Measurements from ENCODE around the gene LEKR1.

The LEKR1 gene

DNA sequence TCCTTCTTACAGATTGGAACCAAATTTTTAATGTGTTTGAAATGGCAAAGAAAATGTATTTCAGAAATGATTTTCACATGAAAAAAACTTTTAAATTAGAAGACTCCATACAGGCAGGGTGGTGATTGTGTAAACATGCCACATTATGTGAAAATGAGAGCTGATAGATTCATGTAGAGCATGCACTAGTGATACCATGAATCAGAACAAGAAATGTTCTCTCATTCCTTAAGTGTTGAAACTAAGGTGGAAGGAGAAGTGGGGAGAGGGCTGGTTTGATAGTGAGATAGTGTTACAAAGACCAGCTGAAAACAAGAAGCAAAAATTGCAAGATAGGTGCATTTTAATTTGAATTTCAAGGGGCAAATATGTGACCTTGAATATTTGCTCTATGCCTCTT lies 233.5 kb downstream of the LEKR1 start:
- DNase-seq (ENCODE audit: low read depth), result no peak

DNA sequence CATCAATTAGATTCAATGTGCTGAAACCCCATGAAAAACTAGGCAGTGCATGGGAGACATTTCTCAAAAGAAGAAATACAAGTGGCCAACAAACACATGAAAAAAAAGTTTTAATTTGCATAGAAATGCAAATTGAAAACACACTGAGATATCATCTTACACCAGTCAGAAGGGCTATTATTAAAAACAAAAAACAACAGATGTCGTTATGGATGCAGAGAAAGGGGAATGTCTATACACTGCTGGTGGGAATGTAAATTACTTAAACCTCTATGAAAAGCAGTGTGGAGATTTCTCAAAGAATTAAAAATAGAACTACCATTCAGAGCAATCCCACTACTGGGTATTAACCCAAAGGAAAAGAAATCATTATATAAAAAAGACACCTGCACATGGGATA lies 235.1 kb downstream of the LEKR1 start:
- no peak for DNase-seq (ENCODE audit: low read depth)

DNA sequence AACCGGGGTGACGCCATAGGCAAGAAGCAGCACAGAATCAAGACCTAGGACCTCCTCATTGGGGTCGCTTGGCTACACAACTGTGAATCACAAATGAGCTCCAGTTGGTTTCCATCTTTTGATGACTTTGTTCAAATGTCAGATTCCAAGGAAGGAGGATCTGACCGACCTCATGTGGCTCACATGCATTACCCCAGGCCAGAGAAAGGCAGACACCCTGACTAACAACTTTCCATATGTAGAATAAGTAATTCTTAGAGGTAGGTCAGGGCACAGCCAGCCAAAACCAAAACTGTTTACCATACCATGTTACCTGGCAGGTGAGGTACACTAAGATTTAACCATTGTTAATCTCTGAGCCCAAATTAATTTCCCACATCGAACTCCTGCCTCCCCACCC lies 237.3 kb downstream of the LEKR1 start:
- no peak for DNase-seq (ENCODE audit: low read depth)

DNA sequence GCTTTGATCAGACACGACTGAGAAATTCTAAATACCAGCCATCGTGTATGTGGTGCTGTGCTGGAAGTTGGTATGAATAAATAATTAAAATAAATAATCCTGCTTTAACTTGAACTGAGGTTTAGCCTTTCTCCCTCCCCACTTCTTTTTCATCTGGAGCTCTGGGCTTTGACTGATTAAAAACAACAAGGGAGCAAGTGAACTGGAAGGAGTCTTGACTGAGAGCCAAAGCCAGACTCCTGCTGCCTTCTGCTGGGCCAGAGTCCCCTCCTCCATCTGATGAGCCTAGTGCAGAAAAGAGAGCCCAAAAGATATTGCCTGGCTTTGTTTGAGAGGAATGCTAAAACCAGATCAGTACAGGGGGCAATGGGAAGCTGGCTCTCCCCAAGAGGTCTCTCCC lies 237.8 kb downstream of the LEKR1 start:
- no peak for DNase-seq (ENCODE audit: low read depth)

DNA sequence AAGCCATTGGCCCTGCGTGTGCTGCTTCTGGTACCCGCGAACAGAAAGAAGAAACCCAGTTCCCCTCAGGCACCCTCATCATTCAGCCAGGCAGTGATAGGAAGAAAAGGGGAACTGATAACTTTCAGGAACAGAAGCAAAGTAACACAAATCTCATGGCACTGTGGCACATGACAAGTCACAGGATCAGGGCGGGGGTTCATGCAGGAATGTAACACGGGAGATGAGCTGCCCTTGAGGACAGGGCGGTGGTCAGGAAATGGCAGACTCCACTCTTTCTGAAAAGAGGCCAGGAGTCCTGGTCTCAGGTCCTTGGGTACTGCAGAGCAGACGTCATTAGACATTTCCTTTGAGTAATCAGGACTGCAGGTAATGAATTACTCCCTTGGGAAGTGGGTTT lies 238.2 kb downstream of the LEKR1 start:
- DNase-seq (ENCODE audit: low read depth), result no peak

DNA sequence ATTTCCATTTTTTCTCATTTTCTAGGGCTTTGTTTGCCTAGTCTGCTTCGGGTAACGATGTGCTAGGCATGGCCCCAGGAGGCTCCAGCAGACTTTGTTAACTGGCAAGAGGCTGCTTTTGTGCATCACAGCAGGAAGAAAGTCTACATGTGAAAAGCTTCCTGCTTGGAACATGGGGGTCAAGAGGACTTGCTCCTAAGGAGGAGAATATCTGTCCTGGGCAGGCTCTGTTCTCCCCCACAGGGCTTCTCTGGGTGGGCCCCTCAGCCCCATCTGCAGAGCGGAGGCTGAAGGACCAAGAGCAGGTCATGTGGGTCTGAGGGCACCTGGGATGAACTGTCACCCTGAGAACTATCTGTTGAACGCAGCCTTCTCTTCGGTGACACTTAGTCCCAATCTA lies 239.0 kb downstream of the LEKR1 start:
- DNase-seq (ENCODE audit: low read depth), result no peak

DNA sequence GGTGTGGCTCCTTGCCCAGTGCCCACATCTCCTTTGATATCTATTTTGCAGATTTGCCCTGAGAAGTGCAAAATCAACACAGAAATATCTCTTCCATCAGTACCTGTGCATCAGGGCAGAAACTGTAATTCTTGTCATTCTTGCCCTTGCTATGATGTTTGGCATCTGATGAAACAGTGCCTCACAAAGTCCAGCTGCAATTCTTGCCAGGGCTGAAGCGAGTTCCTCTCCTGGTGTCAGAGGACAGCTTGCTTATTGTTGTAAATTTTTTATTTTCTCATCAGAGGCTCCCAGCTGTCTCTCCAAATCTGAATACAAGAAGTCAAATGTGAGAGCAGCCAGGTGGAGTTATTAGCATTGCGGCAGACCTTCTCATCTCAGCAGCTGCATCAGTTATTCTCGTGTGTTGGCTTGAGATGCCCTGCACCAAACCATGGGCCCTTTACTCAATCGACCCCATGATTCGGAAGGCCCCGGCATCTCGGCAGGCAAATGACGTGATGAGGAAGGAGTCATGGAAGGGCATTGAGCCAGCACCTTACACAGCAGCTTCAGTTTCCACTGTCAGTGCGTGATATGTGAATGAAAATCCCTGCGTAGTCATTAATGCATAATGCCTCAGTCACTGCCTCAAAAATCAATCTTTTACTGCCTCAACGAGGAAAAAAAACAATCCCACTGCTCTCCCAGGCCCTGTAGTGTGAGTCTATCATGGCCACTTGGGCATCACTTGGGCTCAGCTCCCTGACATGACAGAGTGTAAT lies 240.4 kb downstream of the LEKR1 start:
- DNase-seq (ENCODE audit: low read depth), result no peak

DNA sequence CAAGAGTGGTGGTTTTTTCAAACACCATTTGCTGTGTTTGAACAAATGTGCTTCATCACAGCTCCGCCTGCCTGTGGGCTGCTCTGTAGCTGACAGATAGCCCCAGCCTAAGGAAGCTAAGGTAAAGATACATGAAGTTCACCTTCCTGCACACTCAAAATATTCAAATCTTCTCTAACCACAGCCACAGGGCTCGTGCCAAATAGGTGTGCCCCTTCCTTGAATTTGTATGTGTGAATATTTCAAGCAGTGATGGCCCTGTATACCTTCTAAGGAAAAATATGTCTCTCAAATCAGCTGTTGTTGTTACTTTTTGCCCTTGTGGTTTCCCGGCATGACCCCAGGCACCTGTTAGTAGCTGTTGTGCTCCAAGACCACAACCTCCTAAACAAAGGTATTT lies 241.0 kb downstream of the LEKR1 start:
- DNase-seq (ENCODE audit: low read depth), result no peak

DNA sequence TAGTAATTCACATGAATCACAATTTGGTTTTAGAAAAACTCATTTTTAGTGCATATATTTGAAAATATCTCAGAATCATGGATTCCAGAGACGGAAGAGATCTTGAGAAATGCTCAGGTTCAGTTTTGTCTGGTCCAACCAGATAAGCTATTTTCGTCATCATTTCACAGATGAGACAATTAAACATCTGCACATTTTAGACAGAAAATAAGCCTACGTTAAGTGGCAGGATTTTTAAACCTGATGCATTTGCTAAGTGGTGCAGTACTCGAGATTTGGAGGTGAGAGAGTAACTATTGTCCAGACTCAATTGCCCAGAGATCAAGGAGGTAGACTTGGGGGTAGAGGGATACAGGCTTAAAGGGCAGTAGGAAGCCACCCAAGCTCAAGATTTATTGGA lies 243.3 kb downstream of the LEKR1 start:
- DNase-seq (ENCODE audit: low read depth), result no peak

DNA sequence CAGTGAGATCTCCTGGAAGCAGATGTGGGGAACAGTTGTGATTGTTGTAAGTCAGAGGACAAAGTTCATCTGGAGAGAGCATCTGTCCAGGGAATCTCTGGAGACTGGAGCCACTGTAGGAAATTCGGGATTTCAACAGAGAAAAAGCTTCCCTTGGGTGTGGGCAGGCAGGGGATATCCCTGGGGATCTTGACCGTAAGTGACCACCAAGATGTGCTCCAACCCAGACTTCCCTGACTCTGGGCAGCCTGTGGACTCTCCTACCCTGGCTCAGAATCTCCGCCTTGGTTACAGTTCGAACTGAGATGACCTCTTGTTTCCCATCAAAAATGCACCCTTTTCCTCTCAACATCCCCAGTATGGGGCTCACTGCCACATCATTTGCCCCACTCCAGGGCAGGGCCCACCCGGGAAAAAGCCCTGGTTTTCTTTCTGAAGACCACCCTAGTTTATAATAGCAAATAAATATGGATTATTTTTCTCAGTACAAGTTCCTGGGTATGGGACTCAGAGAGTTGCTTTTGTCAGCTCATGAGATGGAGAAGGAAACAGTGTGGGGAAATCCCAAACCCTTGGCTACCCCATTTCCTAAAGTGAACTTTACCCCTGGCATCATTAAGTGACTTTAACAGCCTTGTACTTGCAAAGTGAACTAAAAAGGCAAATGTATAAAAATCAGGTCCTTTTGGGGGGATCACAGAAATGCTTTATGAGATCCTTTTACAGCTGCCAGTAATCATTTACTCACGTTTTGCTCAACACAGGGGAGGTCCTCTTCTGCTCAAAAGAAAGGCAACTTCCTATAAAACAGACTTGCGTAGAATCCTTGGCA lies 243.9 kb downstream of the LEKR1 start:
- no peak for DNase-seq (ENCODE audit: low read depth)

DNA sequence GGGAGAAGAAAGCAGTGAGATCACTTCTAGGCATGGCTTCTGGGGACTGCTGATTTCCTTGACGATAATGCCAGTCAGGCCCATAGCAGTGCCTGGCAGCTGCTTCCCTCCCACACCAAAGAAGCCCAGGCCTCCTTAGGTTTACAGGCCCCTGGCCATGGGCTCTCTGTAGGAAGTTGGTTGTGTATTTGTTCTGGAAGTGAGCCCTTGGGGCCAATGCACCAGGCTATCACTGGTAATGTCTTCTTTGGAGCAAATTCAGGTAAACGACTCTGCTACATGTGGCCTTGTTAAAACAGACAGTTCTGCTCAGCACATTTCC lies 244.5 kb downstream of the LEKR1 start:
- no peak for DNase-seq (ENCODE audit: low read depth)

DNA sequence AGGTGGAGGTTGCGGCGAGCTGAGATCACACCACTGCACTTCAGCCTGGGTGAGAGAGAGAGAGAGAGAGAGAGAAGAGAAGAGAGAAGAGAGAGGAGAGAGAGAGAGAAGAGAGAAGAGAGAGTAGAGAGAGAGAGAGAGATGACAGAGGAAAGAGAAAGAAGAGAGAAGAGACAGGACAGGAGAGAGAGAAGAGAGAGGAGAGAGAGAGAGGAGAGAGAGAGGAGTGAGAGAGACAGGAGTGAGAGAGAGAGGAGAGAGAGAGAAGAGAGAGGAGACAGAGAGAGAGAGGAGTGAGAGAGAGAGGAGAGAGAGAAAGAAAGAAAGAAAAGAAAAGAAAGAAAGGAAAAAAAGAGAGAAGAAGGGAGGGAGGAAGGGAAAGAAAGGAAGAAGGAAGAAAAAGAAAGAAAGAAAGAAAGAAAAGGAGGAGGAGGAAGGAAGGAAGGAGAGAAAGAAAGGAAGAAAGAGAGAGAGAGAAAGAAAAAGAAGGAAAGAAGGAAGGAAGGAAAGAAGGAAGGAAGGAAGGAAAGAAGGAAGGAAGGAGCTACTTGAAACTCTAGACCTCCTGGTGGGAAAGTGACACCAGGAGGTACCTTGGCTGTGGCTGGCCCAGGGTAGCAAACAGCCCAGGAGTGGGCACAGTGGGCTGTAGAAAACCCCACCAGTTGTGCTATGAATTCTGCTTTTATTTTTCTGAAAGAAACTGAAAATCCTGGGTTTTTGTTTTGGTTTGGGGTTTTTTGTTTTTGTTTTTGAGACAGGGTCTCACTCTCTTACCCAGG lies 245.8 kb downstream of the LEKR1 start:
- DNase-seq (ENCODE audit: low read depth), result no peak

DNA sequence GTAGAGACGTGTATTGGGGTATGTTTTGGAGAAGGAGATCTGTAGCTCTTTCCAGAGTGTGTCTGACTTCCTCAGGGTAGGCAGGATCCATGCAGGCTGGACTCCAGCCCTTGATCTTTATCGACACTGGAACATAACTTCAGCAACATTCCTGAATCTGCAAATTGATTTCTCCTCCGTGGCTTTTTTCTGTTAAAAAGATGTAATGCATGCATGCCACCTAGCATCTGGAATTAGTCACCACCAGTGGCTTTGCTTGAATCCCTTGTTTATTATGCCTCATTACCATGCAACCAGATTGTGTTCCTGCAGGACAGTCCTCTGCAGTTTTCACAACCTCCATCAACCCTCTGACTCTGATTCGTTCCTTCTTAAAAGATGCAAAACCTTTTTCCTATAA lies 247.7 kb downstream of the LEKR1 start:
- DNase-seq (ENCODE audit: low read depth), result no peak

DNA sequence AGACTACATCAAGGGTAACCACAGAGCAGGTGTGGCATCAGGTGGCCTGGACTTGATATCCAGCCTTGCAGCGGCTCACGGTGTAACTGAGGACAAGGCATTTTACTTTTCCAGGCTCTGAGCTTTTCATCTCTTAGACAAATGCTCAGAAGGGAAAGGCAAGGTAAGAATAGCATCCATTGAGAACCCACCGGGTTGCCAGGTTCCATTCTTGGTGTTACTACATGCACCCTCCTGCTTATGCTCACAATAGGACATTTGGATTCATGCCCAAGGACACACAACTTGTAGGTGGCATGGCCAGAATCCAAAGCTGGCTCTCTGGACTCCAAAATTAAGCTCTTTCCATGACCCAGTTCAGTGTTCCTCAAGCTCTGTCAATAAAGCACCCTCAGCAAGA lies 248.3 kb downstream of the LEKR1 start:
- no peak for DNase-seq (ENCODE audit: low read depth)

DNA sequence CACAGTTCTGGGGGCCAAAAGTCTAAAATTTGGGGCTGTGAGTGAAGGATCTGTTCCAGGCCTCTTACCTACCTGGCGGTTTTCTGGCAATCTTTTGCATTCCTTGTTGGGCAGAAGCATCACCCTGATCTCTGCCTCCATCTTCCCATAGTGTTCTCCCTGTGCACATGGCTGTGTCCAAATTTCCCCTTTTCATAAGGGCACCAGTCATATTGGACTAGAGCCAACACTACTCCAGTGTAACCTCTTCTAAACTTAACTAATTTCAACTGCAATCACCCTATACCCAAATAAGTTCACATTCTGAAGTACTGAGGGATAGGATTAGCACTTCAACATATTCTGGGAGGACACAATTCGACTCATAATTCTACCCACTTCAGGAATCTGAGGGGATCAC lies 248.8 kb downstream of the LEKR1 start:
- no peak for DNase-seq (ENCODE audit: low read depth)

DNA sequence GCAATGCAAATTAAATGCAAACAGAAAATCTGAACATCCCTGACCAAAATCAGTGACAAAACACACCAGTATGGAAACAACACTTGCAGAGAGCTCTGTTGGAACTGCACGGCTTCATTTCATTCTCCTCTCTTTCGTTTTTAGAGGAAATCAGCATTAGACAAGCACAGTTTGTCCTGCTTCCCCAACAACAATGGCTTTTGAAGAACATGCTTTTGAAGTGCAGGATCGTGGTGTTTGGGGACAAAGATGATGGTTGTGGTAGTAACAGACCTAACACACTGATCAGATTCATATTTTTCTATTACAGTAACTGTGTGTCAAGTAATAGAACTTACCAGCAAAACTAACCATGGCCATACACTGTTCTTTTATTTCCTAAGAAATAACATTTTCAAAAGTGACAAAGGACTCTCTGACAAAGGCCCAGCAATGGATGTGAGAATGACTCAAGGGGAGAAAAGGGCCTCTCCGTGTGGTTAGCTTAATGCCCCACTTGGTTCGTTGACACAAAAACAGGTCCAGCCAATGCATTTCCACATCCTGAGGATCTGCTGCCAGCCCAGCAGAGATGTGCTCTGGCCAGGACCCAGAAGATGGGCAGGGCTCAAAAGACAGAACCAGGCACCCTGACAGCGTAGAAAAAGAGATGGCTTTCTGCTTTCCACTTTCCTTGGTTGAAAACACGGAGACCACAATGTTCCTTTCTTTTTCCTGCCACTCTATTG lies 249.7 kb downstream of the LEKR1 start:
- DNase-seq (ENCODE audit: low read depth), result no peak

DNA sequence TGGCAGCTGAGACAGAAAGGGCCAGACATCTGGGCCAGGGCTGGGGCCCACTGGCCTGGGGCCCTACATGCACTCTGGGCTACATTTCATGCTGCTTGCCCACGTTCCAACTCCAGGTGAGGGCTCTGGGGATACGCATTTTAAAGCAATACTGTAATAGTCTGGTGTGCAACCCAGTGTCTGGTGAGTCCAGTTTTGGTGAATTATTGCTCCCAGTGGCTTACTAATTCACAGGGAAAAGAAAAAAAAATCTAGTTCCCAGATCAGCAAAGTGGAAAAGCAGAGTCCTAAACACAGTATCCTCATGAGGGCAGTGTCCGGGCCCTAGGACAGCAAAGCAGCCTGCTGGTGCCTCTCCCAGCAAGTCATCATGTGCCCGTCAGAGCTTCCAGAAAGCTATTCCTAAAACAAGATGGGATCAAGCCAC lies 251.4 kb downstream of the LEKR1 start:
- no peak for DNase-seq (ENCODE audit: low read depth)

DNA sequence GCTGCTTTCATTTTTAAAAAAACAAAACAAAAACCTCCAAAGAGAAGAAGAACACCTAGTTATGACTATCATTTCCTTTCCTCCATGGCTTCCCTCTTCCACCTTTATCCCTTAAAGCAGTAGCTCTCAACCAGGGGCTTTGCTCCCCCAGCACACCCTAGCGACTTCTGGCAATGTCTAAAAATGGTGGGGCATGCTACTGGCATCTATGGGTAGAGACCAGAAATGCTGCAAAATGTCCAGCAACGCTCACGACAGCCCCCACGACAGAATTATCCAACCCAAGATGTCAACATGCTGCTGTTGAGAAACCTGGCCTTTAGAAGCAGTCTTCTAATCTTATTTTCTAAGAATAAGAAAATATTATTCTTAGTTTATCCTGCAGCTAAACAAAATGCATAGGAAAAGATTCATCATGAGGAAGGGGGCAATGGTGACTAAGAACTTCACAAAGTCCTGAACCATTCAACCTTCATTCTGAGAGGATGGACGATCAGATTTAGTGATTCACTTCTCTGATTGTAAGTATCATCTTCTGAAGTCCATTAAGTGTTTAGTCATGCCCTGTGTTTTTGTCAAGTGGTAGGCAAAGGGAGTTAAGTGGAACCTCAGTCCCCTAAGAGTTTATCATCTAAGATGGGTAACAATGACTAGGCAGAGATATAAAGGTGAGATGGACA lies 252.1 kb downstream of the LEKR1 start:
- DNase-seq (ENCODE audit: low read depth), result no peak

DNA sequence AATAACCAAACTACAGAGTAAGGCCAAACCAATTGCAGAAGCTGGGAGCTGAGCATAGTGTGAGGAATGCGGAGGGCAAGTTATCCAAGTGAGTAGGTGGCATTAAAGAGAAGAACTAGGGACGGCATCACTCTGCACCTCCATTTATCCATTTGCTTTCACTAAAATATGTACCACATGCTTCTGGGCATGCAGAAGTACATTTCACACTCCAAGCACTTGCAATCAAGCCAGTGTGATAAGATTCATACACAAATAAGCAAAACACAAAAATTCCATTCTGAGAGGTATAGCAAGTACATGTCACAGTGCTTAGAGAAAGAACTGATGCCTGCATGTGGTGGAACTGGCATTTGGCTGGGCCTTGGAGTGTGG lies 252.6 kb downstream of the LEKR1 start:
- DNase-seq (ENCODE audit: low read depth), result no peak

DNA sequence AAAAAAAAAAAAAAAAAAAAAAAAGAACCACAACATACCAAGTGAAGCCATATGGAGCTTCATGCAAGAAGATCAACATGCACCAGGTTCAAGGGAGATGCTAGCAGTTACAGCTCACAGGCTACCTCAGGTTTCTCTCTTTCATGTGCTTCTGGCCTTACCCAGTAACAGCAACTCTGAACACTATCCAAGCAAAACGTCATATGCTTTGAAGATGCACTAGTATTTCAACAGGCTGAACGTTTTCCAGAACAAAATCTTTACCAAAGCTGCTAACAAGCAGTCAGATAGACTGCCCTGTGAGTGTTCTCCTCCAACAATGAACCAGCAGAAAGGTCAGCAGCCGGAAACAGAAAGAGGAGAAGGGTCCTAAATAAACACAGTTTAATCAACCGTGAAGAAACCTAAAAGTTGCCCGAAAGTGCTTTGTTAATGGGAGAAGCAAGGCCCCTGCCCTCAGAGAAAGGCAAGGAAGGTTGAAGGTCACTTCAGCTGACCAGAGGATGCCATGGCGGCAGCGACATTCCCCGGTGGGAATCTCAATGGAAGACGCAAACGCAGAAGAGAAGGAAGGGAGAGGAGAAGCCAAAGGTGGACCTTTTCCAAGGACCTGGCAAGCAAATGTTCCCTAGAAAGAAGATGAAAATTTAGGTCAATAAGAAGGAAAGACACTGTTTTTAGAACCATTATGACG lies 253.7 kb downstream of the LEKR1 start:
- DNase-seq (ENCODE audit: low read depth), result no peak

DNA sequence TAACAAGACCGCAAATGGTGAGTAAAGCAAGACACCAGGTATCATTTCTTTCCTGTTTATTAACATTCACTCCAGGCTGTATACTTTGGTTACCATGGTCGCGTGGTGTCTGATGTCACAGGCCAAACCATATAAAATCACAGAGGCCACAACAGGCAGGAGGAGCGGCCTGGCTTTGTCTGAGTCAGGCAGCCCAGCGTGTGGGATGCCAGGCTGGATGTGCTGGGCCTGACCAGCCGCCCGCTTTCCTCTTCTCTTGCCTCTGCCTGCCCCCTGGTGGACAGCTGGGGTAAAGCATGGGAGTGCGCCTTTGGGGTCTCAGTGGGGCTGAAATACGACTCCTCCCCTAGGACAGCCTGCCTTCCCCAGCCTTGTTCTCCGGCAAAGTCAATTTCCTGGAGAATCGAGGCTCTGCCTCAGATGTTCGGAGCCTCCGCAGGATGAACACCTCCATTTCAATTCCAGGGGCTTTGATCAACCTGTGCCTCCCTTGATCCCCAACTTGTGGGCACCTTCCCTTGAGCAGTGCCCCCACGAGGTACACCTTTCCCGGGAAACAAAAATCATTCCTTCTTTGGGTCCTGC lies 255.6 kb downstream of the LEKR1 start:
- peak; percentile 65 for DNase-seq (ENCODE audit: low read depth)

Data from stimulated activated CD8-positive, alpha-beta memory T cell treated with anti-CD3 and anti-CD28 coated beads, Interleukin-12 subunit alpha, Interleukin-12 subunit beta, amount 100 ng/mL, for 4 hours (primary cell).